ENCODE results near the gene PCDHGA12.
"Not testable (repeated sequence)": the region's sequence is repeated elsewhere in the genome, so short reads cannot be mapped to it uniquely, and the experiment has no call there.

Gene PCDHGA12

DNA sequence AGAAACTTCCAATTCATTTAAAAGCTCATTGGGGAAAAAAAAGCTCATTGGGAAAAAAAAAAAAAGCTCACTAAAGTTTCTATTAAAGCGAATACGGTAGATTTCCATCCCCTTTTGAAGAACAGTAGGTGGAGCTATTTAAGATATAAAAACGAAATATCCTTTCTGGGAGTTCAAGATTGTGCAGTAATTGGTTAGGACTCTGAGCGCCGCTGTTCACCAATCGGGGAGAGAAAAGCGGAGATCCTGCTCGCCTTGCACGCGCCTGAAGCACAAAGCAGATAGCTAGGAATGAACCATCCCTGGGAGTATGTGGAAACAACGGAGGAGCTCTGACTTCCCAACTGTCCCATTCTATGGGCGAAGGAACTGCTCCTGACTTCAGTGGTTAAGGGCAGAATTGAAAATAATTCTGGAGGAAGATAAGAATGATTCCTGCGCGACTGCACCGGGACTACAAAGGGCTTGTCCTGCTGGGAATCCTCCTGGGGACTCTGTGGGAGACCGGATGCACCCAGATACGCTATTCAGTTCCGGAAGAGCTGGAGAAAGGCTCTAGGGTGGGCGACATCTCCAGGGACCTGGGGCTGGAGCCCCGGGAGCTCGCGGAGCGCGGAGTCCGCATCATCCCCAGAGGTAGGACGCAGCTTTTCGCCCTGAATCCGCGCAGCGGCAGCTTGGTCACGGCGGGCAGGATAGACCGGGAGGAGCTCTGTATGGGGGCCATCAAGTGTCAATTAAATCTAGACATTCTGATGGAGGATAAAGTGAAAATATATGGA is at the start of gene PCDHGA12:
TSS of gene PCDHGA12 (plus strand) at position 176 of the 782 bp plus-strand sequence. CDS start at position 429, 253 bp downstream.
- DNase-seq (ENCODE audit: low read depth): no peak

- no peak for DNase-seq (ENCODE audit: low read depth)
Observed at GRCh38 chr5:141382469-141383294, 47.6 kb upstream of the PCDHGA12 start, which contains the start of gene PCDHGA7. PCDHGA7 (plus strand) TSS chr5:141382742; CDS start chr5:141382900, 158 bp downstream.

DNA sequence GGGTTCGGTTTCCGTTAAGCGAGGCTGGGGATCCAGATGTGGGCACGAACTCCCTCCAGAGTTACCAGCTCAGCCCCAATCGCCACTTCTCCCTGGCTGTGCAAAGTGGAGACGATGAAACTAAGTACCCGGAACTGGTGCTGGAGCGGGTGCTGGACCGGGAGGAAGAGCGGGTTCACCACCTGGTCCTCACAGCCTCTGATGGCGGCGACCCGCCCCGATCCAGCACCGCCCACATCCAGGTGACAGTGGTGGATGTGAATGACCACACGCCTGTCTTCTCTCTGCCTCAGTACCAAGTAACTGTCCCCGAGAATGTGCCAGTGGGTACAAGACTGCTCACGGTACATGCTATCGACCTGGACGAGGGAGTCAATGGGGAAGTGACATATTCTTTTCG is 47.0 kb upstream of the PCDHGA12 start:
- DNase-seq (ENCODE audit: low read depth): no peak

DNA sequence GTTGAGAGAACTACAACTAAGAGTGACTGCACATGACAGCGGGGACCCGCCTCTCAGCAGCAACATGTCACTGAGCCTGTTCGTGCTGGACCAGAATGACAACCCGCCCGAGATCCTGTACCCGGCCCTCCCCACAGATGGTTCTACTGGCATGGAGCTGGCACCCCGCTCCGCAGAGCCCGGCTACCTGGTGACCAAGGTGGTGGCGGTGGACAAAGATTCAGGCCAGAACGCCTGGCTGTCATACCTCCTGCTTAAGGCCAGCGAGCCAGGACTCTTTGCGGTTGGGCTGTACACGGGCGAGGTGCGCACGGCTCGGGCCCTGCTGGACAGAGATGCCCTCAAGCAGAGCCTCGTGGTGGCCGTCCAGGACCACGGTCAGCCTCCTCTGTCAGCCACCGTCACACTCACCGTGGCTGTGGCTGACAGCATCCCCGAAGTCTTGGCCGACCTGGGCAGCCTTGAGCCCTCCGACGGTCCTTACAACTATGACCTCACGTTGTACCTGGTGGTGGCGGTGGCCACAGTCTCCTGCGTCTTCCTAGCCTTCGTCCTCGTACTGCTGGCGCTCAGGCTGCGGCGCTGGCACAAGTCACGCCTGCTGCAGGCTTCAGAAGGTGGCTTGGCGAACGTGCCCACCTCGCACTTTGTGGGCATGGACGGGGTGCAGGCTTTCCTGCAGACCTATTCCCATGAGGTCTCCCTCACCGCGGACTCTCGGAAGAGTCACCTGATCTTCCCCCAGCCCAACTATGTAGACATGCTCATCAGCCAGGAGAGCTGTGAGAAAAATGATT is 45.6 kb upstream of the PCDHGA12 start:
- DNase-seq (ENCODE audit: low read depth): no peak

- not testable (repeated sequence) for DNase-seq (ENCODE audit: low read depth)
Observed at GRCh38 chr5:141387557-141388311, 42.6 kb upstream of the PCDHGA12 start, which contains the start of gene PCDHGB4. PCDHGB4 (plus strand) TSS chr5:141387698; CDS start chr5:141387885, 187 bp downstream.

GRCh38 chr5:141388661-141389060 is 41.6 kb upstream of the PCDHGA12 start:
- DNase-seq (ENCODE audit: low read depth): no peak

DNA sequence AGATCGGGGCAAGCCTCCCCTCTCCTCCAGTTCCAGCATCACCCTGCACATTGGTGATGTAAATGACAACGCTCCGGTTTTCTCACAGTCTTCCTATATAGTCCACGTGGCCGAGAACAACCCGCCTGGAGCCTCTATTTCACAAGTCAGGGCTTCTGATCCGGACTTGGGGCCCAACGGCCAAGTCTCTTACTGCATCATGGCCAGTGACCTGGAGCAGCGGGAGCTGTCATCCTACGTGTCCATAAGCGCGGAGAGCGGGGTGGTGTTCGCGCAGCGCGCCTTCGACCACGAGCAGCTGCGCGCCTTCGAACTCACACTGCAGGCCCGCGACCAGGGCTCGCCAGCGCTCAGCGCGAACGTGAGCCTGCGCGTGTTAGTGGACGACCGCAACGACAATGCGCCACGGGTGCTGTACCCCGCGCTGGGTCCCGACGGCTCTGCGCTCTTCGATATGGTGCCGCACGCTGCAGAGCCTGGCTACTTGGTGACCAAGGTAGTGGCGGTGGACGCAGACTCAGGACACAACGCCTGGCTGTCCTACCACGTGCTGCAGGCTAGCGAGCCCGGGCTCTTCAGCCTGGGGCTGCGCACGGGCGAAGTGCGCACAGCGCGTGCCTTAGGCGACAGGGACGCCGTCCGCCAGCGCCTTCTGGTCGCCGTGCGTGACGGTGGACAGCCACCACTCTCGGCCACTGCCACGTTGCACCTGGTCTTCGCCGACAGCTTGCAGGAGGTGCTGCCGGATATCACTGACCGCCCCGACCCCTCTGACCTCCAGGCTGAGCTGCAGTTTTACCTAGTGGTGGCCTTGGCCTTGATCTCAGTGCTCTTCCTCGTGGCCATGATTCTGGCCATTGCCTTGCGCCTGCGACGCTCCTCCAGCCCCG is 40.9 kb upstream of the PCDHGA12 start:
- DNase-seq (ENCODE audit: low read depth): no peak

GRCh38 chr5:141392429-141393198 is 37.7 kb upstream of the PCDHGA12 start, which contains the start of gene PCDHGA8:
PCDHGA8 (plus strand) TSS chr5:141392633; CDS start chr5:141392814, 181 bp downstream.
- DNase-seq (ENCODE audit: low read depth): no peak

GRCh38 chr5:141393267-141393666 is 37.0 kb upstream of the PCDHGA12 start:
- DNase-seq (ENCODE audit: low read depth): no peak

GRCh38 chr5:141394401-141395187 is 35.7 kb upstream of the PCDHGA12 start:
- not testable (repeated sequence) for DNase-seq (ENCODE audit: low read depth)

DNA sequence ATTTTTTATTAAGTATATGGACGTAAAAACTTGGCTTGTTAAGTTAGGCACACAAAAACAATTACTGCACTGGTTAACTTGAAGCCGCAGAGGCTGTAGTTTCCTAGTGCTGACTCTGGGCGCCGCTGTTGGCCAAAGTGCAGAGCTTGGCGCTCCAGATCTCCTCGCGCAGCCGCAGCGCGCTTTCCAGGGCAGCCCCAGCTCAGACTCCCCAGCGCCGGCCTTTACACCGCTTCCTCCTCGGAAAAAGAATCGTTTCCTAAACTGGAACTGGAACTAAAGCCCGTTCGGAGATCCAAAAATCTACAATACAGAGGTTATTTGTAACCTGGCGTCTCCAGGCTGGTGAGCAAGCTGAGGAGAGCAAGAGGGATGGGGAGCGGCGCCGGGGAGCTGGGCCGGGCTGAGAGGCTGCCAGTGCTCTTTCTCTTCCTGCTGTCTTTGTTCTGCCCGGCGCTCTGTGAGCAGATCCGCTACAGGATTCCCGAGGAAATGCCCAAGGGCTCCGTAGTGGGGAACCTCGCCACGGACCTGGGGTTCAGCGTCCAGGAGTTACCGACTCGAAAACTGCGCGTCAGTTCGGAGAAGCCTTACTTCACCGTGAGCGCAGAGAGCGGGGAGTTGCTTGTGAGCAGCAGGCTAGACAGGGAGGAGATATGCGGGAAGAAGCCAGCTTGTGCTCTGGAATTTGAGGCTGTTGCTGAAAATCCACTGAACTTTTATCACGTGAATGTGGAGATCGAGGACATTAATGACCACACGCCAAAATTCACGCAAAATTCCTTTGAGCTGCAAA is 32.4 kb upstream of the PCDHGA12 start, which contains the start of gene PCDHGB5:
TSS of gene PCDHGB5 (plus strand) at position 192 of the 796 bp plus-strand sequence. CDS start at position 373, 181 bp downstream.
- not testable (repeated sequence) for DNase-seq (ENCODE audit: low read depth)

GRCh38 chr5:141398608-141399007 is 31.7 kb upstream of the PCDHGA12 start:
- DNase-seq (ENCODE audit: low read depth): no peak

DNA sequence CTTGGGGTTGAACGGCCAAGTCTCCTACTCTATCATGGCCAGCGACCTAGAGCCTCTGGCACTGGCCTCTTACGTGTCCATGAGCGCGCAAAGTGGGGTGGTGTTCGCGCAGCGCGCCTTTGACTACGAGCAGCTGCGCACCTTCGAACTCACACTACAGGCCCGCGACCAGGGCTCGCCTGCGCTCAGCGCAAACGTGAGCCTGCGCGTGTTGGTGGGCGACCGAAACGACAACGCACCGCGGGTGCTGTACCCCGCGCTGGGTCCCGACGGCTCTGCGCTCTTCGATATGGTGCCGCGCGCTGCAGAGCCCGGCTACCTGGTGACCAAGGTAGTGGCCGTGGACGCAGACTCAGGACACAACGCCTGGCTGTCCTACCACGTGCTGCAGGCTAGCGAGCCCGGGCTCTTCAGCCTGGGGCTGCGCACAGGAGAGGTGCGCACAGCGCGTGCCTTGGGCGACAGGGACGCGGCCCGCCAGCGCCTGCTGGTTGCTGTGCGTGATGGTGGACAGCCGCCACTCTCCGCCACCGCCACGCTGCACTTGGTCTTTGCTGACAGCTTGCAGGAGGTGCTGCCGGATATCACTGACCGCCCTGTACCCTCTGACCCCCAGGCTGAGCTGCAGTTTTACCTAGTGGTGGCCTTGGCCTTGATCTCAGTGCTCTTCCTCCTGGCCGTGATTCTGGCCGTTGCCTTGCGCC is 30.6 kb upstream of the PCDHGA12 start:
- DNase-seq (ENCODE audit: low read depth): no peak

DNA sequence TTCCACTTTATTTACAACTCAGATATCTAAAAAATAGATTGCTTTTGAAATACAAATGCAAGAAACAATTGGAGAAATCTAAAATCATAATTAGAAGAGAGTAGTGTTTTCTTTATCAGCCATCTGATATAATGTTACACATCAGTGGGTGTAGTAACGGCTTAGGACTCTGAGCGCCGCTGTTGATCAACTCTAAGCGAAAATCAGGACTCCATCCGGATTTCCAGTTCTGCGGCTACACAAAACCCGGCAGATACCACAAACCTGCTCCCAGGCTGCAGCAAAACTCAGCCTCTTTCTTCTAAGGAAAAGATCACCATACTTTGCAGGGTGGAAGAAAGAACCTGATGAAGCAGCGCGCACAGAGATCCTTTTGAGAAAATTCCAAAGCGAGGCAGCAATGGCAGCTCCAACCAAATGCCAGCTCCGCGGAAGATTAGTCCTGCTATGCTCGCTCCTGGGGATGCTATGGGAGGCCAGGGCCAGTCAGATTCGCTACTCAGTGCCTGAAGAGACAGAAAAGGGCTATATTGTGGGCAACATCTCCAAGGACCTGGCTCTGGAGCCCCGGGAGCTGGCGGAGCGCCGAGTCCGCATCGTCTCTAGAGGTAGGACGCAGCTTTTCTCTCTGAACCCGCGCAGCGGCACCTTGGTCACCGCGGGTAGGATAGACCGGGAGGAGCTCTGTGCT is 27.6 kb upstream of the PCDHGA12 start, which contains the start of gene PCDHGA9:
TSS of gene PCDHGA9 (plus strand) at position 226 of the 691 bp plus-strand sequence. CDS start at position 401, 175 bp downstream.
- DNase-seq (ENCODE audit: low read depth): no peak

DNA sequence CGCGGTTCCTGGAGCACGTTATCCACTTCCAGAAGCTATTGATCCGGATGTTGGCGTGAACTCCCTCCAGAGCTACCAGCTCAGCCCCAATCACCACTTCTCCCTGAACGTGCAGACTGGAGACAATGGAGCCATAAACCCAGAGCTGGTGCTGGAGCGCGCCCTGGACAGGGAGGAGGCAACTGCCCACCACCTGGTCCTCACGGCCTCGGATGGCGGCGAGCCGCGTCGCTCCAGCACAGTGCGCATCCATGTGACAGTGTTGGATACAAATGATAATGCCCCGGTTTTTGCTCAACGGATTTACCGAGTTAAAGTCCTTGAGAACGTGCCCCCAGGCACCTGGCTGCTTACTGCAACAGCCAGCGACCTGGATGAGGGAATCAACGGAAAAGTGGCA is 26.9 kb upstream of the PCDHGA12 start:
- DNase-seq (ENCODE audit: low read depth): no peak
